HG03139 (cell line): Measurements from ENCODE around the gene PITPNC1.
"Not testable (repeated sequence)": the region's sequence is repeated elsewhere in the genome, so short reads cannot be mapped to it uniquely, and the experiment has no call there.

Experiments used
- ATAC-seq: cut with Tn5 transposase; IDR thresholded peaks from one replicate; pipeline ENCODE4 v1.9.1; 2021; ENCODE audit not compliant: unreplicated experiment

Gene PITPNC1

GRCh38 chr17:67503739-67504138 is 126.7 kb downstream of the PITPNC1 start:
- ATAC-seq = no peak

GRCh38 chr17:67504182-67504581 is 127.1 kb downstream of the PITPNC1 start:
- ATAC-seq = no peak

- no peak for ATAC-seq
Measured at GRCh38 chr17:67506966-67507365, 129.9 kb downstream of the PITPNC1 start.

GRCh38 chr17:67509390-67510287 is 132.6 kb downstream of the PITPNC1 start:
- no peak for ATAC-seq

GRCh38 chr17:67511012-67511411 is 133.9 kb downstream of the PITPNC1 start:
- no peak for ATAC-seq

- ATAC-seq = no peak
Measured at GRCh38 chr17:67511804-67512203, 134.7 kb downstream of the PITPNC1 start.

- no peak for ATAC-seq
Measured at GRCh38 chr17:67514998-67515397, 137.9 kb downstream of the PITPNC1 start.

- no peak for ATAC-seq
Measured at GRCh38 chr17:67515490-67516083, 138.5 kb downstream of the PITPNC1 start.

- not testable (repeated sequence) for ATAC-seq
Measured at GRCh38 chr17:67516571-67516970, 139.5 kb downstream of the PITPNC1 start.

GRCh38 chr17:67517325-67517724 is 140.2 kb downstream of the PITPNC1 start:
- ATAC-seq = no peak

- ATAC-seq = no peak
Measured at GRCh38 chr17:67518876-67519275, 141.8 kb downstream of the PITPNC1 start.

- no peak for ATAC-seq
Measured at GRCh38 chr17:67519801-67520251, 142.7 kb downstream of the PITPNC1 start.

GRCh38 chr17:67520252-67520906 is 143.3 kb downstream of the PITPNC1 start:
- no peak for ATAC-seq

- no peak for ATAC-seq
Measured at GRCh38 chr17:67520916-67521774, 144.1 kb downstream of the PITPNC1 start.

GRCh38 chr17:67521775-67522069 is 144.6 kb downstream of the PITPNC1 start:
- no peak for ATAC-seq

GRCh38 chr17:67523101-67523500 is 146.0 kb downstream of the PITPNC1 start:
- no peak for ATAC-seq

GRCh38 chr17:67525239-67526135 is 148.4 kb downstream of the PITPNC1 start:
- ATAC-seq = no peak

GRCh38 chr17:67526700-67527099 is 149.6 kb downstream of the PITPNC1 start:
- ATAC-seq = no peak

- ATAC-seq = no peak
Measured at GRCh38 chr17:67528751-67529436, 151.8 kb downstream of the PITPNC1 start.
